Measurements from ENCODE around the gene AGAP3.

GRCh38 chr7:151157645-151158329, 71.5 kb downstream of the AGAP3 start:
- TF ChIP-seq, protein P1, sequence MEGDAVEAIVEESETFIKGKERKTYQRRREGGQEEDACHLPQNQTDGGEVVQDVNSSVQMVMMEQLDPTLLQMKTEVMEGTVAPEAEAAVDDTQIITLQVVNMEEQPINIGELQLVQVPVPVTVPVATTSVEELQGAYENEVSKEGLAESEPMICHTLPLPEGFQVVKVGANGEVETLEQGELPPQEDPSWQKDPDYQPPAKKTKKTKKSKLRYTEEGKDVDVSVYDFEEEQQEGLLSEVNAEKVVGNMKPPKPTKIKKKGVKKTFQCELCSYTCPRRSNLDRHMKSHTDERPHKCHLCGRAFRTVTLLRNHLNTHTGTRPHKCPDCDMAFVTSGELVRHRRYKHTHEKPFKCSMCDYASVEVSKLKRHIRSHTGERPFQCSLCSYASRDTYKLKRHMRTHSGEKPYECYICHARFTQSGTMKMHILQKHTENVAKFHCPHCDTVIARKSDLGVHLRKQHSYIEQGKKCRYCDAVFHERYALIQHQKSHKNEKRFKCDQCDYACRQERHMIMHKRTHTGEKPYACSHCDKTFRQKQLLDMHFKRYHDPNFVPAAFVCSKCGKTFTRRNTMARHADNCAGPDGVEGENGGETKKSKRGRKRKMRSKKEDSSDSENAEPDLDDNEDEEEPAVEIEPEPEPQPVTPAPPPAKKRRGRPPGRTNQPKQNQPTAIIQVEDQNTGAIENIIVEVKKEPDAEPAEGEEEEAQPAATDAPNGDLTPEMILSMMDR (IDR thresholded peaks at IDR 0.05): no peak
- TF ChIP-seq POLR2A (IDR thresholded peaks at IDR 0.05): no peak
